Subcutaneous abdominal adipose tissue (tissue), 5 donors: ENCODE results near the gene GAREM2.
A peak's percentile ranks its signal among the peaks of the same experiment; 100 is the strongest.
"Not testable (repeated sequence)": the region's sequence is repeated elsewhere in the genome, so short reads cannot be mapped to it uniquely, and the experiment has no call there.

Experiments
- H3K27ac ChIP-seq: one replicate; pipeline ENCODE4 v1.7.0; 2013; ENCODE audit warnings: low read depth, mild to moderate bottlenecking, inconsistent platforms, low read length, moderate library complexity
- H3K27me3 ChIP-seq, 5 donors: one replicate each; pipeline ENCODE4 v1.7.0; 2013; ENCODE audit warnings: low read length in 5 of 5, inconsistent platforms in 1 of 5; ENCODE audit not compliant: control insufficient read depth in 5 of 5, insufficient read depth in 4 of 5
- H3K36me3 ChIP-seq, 5 donors: one replicate each; pipeline ENCODE4 v1.7.0; 2013; ENCODE audit warnings: low read length in 5 of 5; ENCODE audit not compliant: control insufficient read depth in 5 of 5, insufficient read depth in 5 of 5
- H3K4me1 ChIP-seq, 5 donors: one replicate each; pipeline ENCODE4 v1.7.0; 2013; ENCODE audit warnings: low read length in 5 of 5, mild to moderate bottlenecking in 3 of 5, moderate library complexity in 1 of 5; ENCODE audit not compliant: control insufficient read depth in 5 of 5, insufficient read depth in 5 of 5
- H3K4me3 ChIP-seq, 5 donors: one replicate each; pipeline ENCODE4 v1.7.0; 2013; ENCODE audit warnings: low read length in 5 of 5, low read depth in 1 of 5
- H3K9ac ChIP-seq, 5 donors: one replicate each; pipeline ENCODE4 v1.7.0; 2013; ENCODE audit warnings: low read length in 5 of 5, mild to moderate bottlenecking in 4 of 5, moderate library complexity in 3 of 5
- H3K9me3 ChIP-seq, 5 donors: one replicate each; pipeline ENCODE4 v1.7.0; 2013; ENCODE audit warnings: low read length in 5 of 5; ENCODE audit not compliant: control insufficient read depth in 5 of 5
- donor health status: healthy.
- donor health status: healthy.
- donor health status: healthy.
- donor health status: healthy.
- donor health status: healthy.

The GAREM2 gene

GRCh38 chr2:26144953-26145680 lies 27.8 kb upstream of the GAREM2 start:
- Histone ChIP-seq H3K9ac (no peak overlapping the region), H3K27me3 (peaks cover 2 to 10% (median 4%) of the 10 kb centered on the region in 5 donors), H3K27ac (no peak overlapping the region), H3K4me3 (peak overlapping the region in 2 of 5 donors; percentile 1 to 53), H3K4me1 (peaks cover 0 to 4% (median 0%) of the 10 kb centered on the region in 5 donors), H3K36me3 (no peaks in the 10 kb centered on the region), H3K9me3 (no peaks in the 10 kb centered on the region)

GRCh38 chr2:26148501-26148900 lies 24.4 kb upstream of the GAREM2 start:
- Histone ChIP-seq H3K27me3 (peaks cover 5 to 14% (median 7%) of the 10 kb centered on the region in 5 donors), H3K9me3 (no peaks in the 10 kb centered on the region), H3K9ac (no peak overlapping the region), H3K27ac (no peak overlapping the region), H3K4me3 (no peak overlapping the region), H3K4me1 (peaks cover 0 to 4% (median 0%) of the 10 kb centered on the region in 5 donors), H3K36me3 (no peaks in the 10 kb centered on the region)

DNA sequence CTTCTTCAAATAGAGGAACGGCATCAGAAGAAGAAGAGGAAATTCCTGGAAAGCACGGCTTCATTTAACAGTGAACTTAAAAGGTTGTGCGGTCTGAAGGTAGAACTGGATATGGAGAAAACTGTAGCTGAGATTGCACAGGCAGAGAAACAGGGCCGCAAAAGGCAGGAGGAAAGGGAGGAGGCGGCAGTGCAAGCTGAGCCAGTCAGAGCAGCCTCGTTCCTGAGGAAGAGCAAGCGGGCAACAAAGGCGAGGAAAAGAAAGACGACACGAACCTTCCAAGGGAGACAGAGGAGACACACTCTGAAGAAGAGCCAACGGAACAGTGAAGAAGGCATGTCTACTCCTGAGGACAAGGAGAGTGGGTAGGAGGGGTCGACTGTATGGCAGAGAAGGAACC lies 22.6 kb upstream of the GAREM2 start:
- no peak overlapping the region for H3K4me3 ChIP-seq
- H3K36me3 ChIP-seq = no peaks in the 10 kb centered on the region
- H3K27ac ChIP-seq = no peak overlapping the region
- H3K9me3 ChIP-seq = peaks cover 0 to 3% (median 0%) of the 10 kb centered on the region in 5 donors
- no peak overlapping the region for H3K9ac ChIP-seq
- H3K4me1 ChIP-seq = no peaks in the 10 kb centered on the region
- H3K27me3 ChIP-seq = peaks cover 5 to 14% (median 7%) of the 10 kb centered on the region in 5 donors

GRCh38 chr2:26157580-26157979 lies 15.3 kb upstream of the GAREM2 start:
- Histone ChIP-seq H3K9me3 (peaks cover 0 to 3% (median 0%) of the 10 kb centered on the region in 5 donors), H3K36me3 (no peaks in the 10 kb centered on the region), H3K4me3 (no peak overlapping the region), H3K27ac (no peak overlapping the region), H3K9ac (no peak overlapping the region), H3K4me1 (no peaks in the 10 kb centered on the region), H3K27me3 (no peaks in the 10 kb centered on the region)

- Histone ChIP-seq H3K4me3 (no peak overlapping the region), H3K27ac (no peak overlapping the region), H3K9me3 (no peaks in the 10 kb centered on the region), H3K4me1 (no peaks in the 10 kb centered on the region), H3K36me3 (no peaks in the 10 kb centered on the region), H3K9ac (no peak overlapping the region), H3K27me3 (no peaks in the 10 kb centered on the region)
Measured at GRCh38 chr2:26161926-26162325, 11.0 kb upstream of the GAREM2 start.

- no peak overlapping the region for H3K27ac ChIP-seq
- H3K9me3 ChIP-seq = no peaks in the 10 kb centered on the region
- no peaks in the 10 kb centered on the region for H3K27me3 ChIP-seq
- H3K36me3 ChIP-seq = no peaks in the 10 kb centered on the region
- no peaks in the 10 kb centered on the region for H3K4me1 ChIP-seq
- H3K4me3 ChIP-seq = no peak overlapping the region
- H3K9ac ChIP-seq = no peak overlapping the region
Measured at GRCh38 chr2:26162963-26163362, 9.9 kb upstream of the GAREM2 start.

GRCh38 chr2:26164231-26164630 lies 8.7 kb upstream of the GAREM2 start:
- H3K4me3 ChIP-seq = no peak overlapping the region

DNA sequence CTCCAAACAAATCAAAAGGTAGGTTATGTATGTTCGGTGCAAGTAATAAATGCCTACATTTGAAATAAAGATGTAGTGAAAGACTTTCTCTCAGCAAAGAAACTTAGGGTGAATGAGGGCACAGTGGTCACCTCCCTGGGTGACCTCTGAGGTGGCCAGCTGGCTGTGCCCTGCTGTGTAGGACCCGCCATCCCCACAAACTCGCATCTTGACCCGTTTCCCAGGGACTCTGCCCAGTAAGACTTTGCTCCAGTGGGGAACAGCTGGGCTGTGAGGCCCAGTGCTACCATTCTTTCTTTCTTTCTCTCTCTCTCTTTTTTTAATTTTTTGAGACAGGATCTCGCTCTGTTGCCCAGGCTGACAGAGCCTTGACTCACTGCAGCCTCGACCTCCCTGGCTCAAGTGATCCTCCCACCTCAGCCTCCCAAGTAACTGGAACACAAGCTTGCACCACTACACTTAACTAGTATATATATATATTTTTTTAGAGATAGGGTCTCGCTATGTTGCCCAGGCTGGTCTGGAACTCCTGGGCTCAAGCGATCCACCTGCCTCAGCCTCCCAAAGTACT lies 8.2 kb upstream of the GAREM2 start:
- H3K4me3 ChIP-seq = no peak overlapping the region
- H3K27ac ChIP-seq = no peak overlapping the region
- no peaks in the 10 kb centered on the region for H3K36me3 ChIP-seq

More at GRCh38 chr2:26164231-26164630, 8.7 kb upstream of the GAREM2 start:
- no peak overlapping the region for H3K27ac ChIP-seq
- H3K9ac ChIP-seq = no peak overlapping the region
- H3K4me1 ChIP-seq = no peaks in the 10 kb centered on the region
- H3K27me3 ChIP-seq = no peaks in the 10 kb centered on the region
- no peaks in the 10 kb centered on the region for H3K9me3 ChIP-seq
- H3K36me3 ChIP-seq = no peaks in the 10 kb centered on the region

DNA sequence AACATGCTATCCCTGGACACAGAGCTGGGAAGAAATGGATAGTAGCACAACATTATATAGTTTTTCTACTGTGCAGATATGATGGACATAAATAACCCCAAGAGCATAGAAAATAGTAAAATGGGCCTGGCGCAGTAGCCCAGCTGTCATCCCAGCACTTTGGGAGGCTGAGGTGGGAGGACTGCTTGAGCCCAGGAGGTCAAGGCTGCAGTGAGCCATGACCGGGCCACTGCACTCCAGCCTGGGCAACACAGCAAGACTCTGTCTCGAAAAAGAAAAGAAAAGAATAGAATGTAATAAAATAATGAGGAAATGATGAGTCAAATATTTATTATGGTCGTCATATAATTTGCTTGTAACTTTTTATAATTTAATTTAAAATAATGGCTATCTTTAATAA lies 7.5 kb upstream of the GAREM2 start:
- no peaks in the 10 kb centered on the region for H3K27me3 ChIP-seq
- no peaks in the 10 kb centered on the region for H3K4me1 ChIP-seq
- H3K9me3 ChIP-seq = no peaks in the 10 kb centered on the region
- no peak overlapping the region for H3K27ac ChIP-seq
- no peak overlapping the region for H3K4me3 ChIP-seq
- H3K9ac ChIP-seq = no peak overlapping the region
- no peaks in the 10 kb centered on the region for H3K36me3 ChIP-seq

More for the DNA sequence above, 8.2 kb upstream of the GAREM2 start:
- no peak overlapping the region for H3K9ac ChIP-seq
- H3K4me1 ChIP-seq = no peaks in the 10 kb centered on the region
- H3K27me3 ChIP-seq = no peaks in the 10 kb centered on the region
- H3K9me3 ChIP-seq = no peaks in the 10 kb centered on the region

DNA sequence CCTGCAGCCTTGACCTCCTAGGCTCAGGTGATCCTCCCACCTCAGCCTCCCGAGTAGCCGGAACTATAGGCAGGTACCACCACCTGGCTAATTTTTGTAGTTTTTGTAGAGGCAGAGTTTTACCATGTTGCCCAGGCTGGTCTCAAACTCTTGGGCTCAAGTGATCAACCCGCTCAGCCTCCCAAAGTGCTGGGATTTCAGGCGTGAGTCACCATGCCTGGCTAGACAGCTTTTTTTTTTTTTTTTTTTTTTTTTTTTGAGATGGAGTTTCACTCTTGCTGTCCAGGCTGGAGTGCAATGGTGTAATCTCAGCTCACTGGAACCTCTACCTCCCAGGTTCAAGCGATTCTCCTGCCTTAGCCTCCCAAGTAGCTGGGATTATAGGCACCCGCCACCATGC lies 6.3 kb upstream of the GAREM2 start:
- not testable (repeated sequence) for H3K9ac ChIP-seq, H3K9me3 ChIP-seq, H3K36me3 ChIP-seq, H3K27me3 ChIP-seq, H3K27ac ChIP-seq, H3K4me1 ChIP-seq, H3K4me3 ChIP-seq
